ENCODE data around the gene ACER3. TPM values are rescaled to one million over a fixed set of nuclear protein-coding genes. Genes with fewer than 3 reads are reported as not detected.
A peak's percentile ranks its signal among the peaks of the same experiment; 100 is the strongest.
"Not testable (repeated sequence)": the region's sequence is repeated elsewhere in the genome, so short reads cannot be mapped to it uniquely, and the experiment has no call there.

The ACER3 gene
- total and polyA plus RNA-seq, 2 donors (not counting 1 experiment from before 2014, with no cell fraction given), result 3.3 to 12.9 TPM

- ChIA-PET POLR2A (interaction anchor here (0.6 kb wide), 1 partner anchor 186 kb away, joined by 3 read pairs; no protein-coding TSS in a partner anchor), CTCF (no interaction called here)
- H3K27ac Mint-ChIP-seq, result peak overlapping the region; percentile 81
- intact Hi-C loops (cut with micrococcal nuclease), result loop anchor here (2.0 to 10.0 kb wide), 3 partner anchors 56 to 477 kb away; partner anchors contain the start of genes CAPN5, GVQW3 and THAP12
- peak overlapping the region; percentile 98 for H2AFZ ChIP-seq (ENCODE audit: insufficient read depth, low read depth, low read length, poor library complexity, severe bottlenecking)
- peak overlapping the region; percentile 98 for H3K4me2 ChIP-seq (replicated peaks; ENCODE audit: low read depth, low read length, poor library complexity, severe bottlenecking)
- DNase-seq (no peak), ATAC-seq (ENCODE audit: low read depth) (no peak)
- peak overlapping the region in 1 of 2 donors; percentile 87 for H3K27ac ChIP-seq (ENCODE audit: low read length in 2 of 2)
- peak overlapping the region; percentile 32 to 81 (median 80) for H3K4me3 ChIP-seq (ENCODE audit: control extremely low read depth in 1 of 5, extremely low read depth in 1 of 5, insufficient read depth in 1 of 5, low read depth in 2 of 5, low read length in 4 of 5)
- no peaks in the 10 kb centered on the region for H3K36me3 ChIP-seq (replicated peaks in 1 of 2; ENCODE audit: control extremely low read depth in 1 of 2, control insufficient read depth in 1 of 2, extremely low read depth in 1 of 2, insufficient read depth in 2 of 2, low read length in 1 of 2)
- H3K79me2 ChIP-seq (ENCODE audit: control insufficient read depth, insufficient read depth, low read length), result peaks cover 21% of the 10 kb centered on the region
- 45% methylated on average over 4 of the region's 6 CpGs for WGBS (ENCODE audit: insufficient coverage)
- no peaks in the 10 kb centered on the region for H3K27me3 Mint-ChIP-seq
- H3K4me1 ChIP-seq (ENCODE audit: control insufficient read depth in 2 of 2, insufficient read depth in 2 of 2, low read length in 2 of 2), result peaks cover 19 to 22% of the 10 kb centered on the region in 2 donors
- H3K4me1 Mint-ChIP-seq, result peaks cover 28% of the 10 kb centered on the region
- H3K27me3 ChIP-seq (replicated peaks in 1 of 4; ENCODE audit: control extremely low read depth in 1 of 4, control insufficient read depth in 3 of 4, insufficient read depth in 4 of 4, low read length in 3 of 4), result no peaks in the 10 kb centered on the region
- no peaks in the 10 kb centered on the region for H3K9me3 ChIP-seq (ENCODE audit: control extremely low read depth in 1 of 3, control insufficient read depth in 2 of 3, insufficient read depth in 1 of 3, low read length in 2 of 3)
- TF ChIP-seq CTCF (IDR thresholded peaks at IDR 0.05) (no peak), EZH2 (IDR thresholded peaks at IDR 0.05; ENCODE audit: borderline replicate concordance, insufficient read depth, low read depth, low read length, poor library complexity, severe bottlenecking) (no peak)
- H3K4me3 Mint-ChIP-seq, result peak overlapping the region; percentile 92
- H4K20me1 ChIP-seq (ENCODE audit: control insufficient read depth, insufficient read depth, low read length, poor library complexity, severe bottlenecking), result no peaks in the 10 kb centered on the region
- peak overlapping the region; percentile 98 for H3K9ac ChIP-seq (ENCODE audit: low read length)
- H3K9me3 Mint-ChIP-seq (ENCODE audit: insufficient read depth), result no peaks in the 10 kb centered on the region
Measured at GRCh38 chr11:76861490-76861953, 804 bp downstream of the ACER3 start.

GRCh38 chr11:76862794-76863193 is 2.1 kb downstream of the ACER3 start:
- intact Hi-C loops (cut with micrococcal nuclease), result loop anchor here (5.0 to 10.0 kb wide), 2 partner anchors 55 to 478 kb away; partner anchors contain the start of genes GVQW3 and THAP12
- H3K27me3 ChIP-seq (replicated peaks in 1 of 4; ENCODE audit: control extremely low read depth in 1 of 4, control insufficient read depth in 3 of 4, insufficient read depth in 4 of 4, low read length in 3 of 4); H2AFZ ChIP-seq (ENCODE audit: insufficient read depth, low read depth, low read length, poor library complexity, severe bottlenecking); DNase-seq; CTCF ChIA-PET; H3K4me3 ChIP-seq (ENCODE audit: control extremely low read depth in 1 of 5, extremely low read depth in 1 of 5, insufficient read depth in 1 of 5, low read depth in 2 of 5, low read length in 4 of 5); H3K9me3 ChIP-seq (ENCODE audit: control extremely low read depth in 1 of 3, control insufficient read depth in 2 of 3, insufficient read depth in 1 of 3, low read length in 2 of 3); H3K9ac ChIP-seq (ENCODE audit: low read length); H3K27ac Mint-ChIP-seq; ATAC-seq (ENCODE audit: low read depth); H3K27ac ChIP-seq (ENCODE audit: low read length in 2 of 2); H3K27me3 Mint-ChIP-seq; H4K20me1 ChIP-seq (ENCODE audit: control insufficient read depth, insufficient read depth, low read length, poor library complexity, severe bottlenecking); H3K36me3 ChIP-seq (replicated peaks in 1 of 2; ENCODE audit: control extremely low read depth in 1 of 2, control insufficient read depth in 1 of 2, extremely low read depth in 1 of 2, insufficient read depth in 2 of 2, low read length in 1 of 2); POLR2A ChIA-PET; H3K9me3 Mint-ChIP-seq (ENCODE audit: insufficient read depth): not testable (repeated sequence)
- Mint-ChIP-seq H3K4me3 (peak overlapping the region; percentile 29), H3K4me1 (peaks cover 27% of the 10 kb centered on the region)
- H3K79me2 ChIP-seq (ENCODE audit: control insufficient read depth, insufficient read depth, low read length), result peaks cover 26% of the 10 kb centered on the region
- peaks cover 22 to 25% of the 10 kb centered on the region in 2 donors for H3K4me1 ChIP-seq (ENCODE audit: control insufficient read depth in 2 of 2, insufficient read depth in 2 of 2, low read length in 2 of 2)
- peak overlapping the region; percentile 11 for H3K4me2 ChIP-seq (replicated peaks; ENCODE audit: low read depth, low read length, poor library complexity, severe bottlenecking)
- WGBS (ENCODE audit: insufficient coverage), result 88% methylated on average over 1 of the region's 2 CpGs
